Activated CD8-positive, alpha-beta memory T cell treated with anti-CD3 and anti-CD28 coated beads for 24 hours (primary cell): ENCODE measurements around the gene NGDN.
"Not testable (repeated sequence)": the region's sequence is repeated elsewhere in the genome, so short reads cannot be mapped to it uniquely, and the experiment has no call there.

Experiments
- DNase-seq: peaks from one replicate; pipeline ENCODE4 v3.0.0-alpha.2; 2020

Gene NGDN

DNA sequence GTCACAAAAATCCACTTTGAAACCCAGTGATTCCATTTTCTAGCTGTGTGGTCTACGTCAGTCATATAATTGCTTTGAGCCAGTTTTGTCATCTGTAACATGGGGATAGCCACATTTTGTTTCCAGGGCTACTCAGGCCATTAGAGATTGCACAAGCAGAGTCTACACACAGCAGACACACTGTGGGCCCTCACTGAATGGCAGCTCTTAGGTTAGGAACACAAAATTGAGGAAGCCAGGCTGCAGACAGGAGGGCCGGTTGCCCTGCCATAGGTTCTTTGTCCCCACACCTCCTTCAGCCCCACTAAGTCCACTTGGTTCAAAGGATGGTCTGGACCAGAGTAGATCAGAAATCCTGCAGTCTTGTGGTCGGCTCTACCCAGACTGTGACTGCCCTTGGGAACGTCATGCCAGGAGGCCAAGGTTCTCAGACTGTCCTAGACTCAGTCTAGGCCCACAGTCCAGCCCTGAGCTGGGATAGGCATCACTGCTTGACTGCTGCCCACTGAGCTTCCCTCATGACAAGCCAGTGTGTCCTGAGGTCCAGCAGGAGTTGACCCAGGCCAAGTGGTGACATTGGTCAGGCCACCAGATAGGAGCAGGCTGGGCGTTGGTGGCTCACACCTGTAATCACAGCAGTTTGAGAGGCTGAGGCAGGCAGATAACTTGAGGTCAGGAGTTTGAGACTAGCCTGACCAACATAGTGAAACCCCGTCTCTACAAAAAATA, 30.2 kb upstream of the NGDN start:
- DNase-seq: peak; percentile 30

DNA sequence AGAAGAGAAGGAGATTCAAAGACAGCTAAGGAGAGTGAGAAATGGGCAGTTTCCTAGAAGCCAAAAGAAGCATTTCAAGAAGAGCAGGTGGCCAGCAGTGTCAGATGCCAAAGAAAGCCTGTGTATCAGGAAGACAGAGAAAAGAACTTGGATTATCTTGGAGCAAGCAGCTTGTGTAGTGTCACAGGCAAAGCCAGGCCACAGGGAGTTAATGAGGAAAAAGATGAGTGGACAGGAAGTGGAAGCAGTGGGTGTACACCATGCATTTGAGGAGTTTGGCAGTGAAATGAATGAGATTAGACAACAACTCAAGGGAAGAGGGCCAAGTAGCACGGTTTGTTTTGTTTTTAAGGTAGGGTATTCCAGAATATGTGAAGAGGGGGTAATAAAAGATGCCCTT, 28.4 kb upstream of the NGDN start:
- DNase-seq: no peak

DNA sequence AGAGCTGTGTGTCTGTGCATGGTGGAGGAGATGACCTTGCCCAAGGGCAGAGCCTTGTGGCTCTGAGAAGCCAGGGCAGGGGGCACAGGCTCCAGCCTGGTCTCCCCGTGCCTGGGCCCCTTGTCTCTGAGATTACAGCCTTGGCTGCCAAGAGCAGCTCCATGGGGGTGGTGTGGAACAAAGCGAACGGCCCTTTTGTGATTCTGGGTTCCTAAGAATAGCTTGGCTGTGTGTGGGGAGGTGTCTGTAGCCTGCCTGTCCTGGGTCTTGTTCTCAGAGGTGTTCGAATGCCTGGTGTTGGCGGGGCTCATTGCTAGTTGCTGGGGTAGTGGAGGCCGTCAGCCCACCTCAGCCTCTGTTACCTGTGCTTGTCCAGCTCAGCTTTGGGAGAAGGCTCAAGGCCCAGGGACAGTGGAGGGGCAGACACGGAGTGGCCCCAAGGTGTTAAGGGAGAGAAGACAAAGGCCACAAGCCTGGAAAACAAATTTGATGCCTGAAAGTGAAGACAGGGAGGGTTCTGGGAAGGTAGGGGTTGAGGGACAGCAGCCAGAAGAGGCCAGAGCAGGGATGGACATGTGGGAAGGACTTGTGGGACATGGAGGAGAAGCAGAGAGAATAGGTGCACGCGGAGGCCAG, 26.7 kb upstream of the NGDN start:
- peak; percentile 30 for DNase-seq

DNA sequence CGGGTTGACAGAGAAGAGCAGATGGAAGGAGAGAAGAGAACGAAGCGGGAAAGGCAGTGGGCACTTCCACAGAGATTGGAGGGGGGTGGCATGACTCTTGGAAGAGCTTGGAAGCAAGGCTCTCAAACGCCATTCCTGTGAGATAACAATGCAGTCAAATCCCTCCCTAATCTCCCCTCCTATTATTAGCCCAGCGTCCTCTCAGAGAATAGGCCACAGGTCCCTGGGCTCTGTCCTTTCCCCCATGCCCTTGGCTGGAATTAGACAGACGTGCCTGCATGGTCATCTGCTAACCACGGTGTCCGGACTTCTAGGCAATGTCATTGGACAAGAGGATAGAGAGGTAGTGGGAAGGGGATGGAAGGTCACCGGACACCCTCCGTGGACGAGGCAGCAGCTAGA, 26.1 kb upstream of the NGDN start:
- DNase-seq: peak; percentile 28

DNA sequence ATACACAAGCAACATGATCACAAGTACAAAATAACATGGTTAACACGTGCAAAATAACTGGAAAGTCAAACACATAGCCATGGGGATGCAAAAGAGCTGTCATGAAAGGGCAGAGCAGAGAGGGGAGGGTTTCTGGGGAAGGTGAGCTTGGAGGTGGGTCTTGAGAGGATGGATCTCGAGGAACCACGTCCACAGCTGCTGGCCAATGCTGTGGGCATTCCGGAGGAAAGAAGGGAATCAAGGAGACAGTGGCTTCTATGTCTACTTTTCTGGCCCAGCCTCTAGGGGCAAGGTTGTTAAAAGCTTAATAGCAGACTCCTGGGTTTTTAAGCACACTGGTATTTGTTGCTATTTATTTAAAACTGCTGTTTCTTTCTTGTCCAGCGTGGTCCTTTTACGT, 25.6 kb upstream of the NGDN start:
- peak; percentile 13 for DNase-seq

DNA sequence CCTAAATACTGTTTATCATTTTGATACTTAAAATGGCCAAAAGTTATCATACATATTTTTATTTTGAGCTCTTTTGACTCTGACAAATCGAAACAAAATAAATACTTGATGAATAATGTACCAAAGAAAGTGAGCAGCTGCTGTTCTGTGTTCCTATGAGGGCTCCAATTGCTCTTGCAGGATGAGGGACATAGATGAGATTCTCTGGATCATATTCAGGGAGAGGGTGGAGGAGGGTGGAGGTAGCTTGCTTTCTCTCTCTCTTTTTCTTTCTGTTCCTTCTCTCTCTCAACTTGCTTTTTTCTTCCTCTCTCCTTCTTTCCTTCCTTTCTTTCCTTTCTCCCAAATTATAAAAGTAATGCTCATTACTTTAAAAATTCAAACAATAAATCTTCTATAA, 25.2 kb upstream of the NGDN start:
- DNase-seq: no peak

DNA sequence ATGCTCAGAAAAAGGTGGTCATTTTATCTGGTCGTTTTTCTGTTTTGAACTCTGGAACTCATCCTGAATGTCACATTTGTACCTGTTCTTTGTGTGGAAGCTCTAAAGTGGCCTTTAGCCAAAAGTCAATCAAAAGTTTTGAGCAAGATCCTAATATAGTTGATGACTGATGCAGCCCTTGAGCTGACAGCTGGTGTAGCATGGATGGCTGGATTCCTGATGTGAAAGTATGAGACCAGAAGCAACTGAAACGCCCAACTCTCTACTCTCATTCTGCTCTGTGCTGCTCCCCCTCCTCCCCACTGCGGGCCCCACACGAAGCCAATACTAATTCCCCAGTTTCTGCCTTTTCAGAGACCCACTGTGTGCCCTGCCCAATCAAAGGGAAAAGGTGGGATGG, 23.7 kb upstream of the NGDN start:
- peak; percentile 13 for DNase-seq

DNA sequence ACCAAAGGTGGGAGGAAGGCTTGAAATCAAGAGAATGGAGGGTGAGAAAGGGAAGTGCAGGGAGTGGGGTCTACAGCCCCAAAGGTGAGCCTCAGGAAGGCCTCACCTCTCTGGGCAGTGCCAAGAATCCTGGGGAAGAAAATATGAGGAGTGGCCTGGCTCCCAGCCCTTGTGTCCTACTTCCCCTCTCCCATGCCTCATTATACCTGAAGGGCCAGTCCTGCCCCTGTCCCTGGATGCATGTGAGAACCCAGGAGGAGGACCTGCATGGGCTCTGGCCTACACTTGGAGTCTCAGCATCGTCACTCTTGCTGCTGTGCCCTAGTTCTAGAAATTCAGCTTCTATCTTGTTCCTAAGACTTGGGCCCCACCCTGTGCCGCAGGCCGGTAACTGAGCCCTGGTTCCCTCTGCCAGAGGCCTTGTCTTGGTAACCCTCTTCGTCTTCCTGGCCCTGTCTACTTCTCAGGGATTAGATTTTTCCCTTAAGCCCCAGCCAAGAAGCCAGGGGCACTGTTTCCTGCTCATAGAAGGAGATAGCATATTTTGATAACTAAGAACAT, 23.1 kb upstream of the NGDN start:
- DNase-seq: peak; percentile 15

DNA sequence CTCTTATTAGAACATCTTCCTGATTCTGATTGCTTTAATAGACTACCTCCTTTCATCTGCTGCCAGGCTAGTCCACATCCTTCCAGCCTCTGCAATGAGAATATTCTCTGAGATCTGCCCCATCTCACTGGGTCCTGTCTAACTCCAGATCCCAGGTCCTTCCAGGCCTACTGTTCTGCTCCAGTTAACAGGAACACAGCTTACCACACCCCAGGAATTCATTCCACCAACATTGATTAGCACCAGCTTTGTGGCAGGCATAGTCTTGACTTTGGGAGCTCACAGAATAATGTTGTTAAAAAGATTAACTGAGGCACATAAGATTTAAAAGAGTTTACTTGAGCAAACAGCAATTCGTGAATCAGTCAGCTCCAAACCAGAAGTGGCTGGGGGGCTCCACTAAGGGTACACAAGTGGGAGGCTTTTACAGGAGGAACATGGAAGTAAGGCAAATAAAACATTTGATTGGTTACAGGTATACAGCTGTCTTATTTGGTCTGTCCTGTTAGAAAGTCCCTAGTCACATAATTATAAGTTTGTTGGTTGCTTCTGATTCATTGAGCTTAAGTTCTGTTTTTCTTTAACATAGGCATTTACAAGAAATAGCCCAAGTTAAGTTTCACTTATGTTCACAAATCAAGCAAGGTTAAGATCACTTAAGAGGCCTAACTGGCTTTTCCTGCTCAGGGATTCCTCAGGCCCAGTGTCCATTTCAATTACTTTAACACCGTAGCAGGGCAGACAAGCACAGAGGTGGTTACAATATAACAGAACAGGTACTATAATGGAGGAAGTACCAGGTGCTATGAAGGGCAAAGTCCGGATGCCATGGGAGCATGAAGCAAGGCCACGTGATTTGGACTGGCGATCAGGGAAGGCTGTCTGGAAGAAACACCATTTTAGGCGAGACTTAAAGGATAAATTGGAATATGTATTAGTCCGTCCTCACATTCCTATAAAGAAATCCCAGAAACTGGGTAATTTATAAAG, 21.8 kb upstream of the NGDN start:
- DNase-seq: peak; percentile 33

DNA sequence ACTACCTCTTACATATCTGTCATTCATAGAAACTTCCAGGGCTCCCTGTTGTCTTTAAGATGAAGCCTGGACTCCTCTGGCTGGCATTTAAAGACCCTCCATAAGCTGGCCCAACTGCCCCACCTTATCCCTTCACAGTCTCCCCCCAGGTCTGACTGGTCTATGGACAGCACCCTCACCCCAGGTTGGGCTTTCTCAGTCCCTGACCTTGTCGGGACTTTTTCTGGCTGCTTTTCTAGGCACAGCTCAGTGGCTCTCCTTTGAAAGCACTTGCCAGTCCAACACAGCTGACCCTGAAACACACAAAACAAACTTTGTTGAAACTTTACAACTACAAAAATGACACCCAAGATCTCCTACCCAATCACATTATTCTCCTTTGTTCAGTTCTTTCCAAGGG, 20.2 kb upstream of the NGDN start:
- peak; percentile 19 for DNase-seq

DNA sequence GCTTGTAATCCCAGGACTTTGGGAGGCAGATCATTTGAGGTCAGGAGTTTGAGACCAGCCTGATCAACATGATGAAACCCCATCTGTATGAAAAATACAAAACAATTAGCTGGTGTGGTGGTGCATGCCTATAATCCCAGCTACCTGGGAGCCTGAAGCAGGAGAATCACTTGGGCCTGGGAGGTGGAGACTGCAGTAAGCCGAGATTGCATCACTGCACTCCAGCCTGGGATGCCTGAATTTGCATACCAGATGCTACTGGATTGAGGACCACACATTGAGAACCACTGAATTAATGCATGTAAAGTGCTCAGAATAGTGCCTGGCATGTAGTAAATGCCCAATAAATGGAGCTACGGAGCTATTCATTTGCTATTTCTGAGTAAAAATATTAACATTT, 19.1 kb upstream of the NGDN start:
- no peak for DNase-seq

DNA sequence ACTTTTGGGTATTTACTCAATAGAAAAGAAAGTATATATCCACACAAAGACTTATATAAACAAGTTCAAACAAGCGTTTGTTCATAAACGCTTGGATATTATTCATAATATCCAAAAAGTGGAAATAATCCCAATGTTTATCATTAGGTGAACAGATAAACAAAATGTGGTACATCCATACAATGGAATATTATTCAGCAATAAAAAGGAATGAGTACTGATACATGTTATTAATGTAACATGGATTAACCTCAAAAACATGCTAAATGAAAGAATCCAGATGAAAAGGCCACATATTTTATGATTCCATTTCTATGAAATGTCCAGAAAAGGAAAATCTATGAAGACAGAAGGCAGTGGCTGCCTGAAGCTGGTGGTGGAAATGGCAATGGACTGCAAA, 17.3 kb upstream of the NGDN start:
- no peak for DNase-seq

DNA sequence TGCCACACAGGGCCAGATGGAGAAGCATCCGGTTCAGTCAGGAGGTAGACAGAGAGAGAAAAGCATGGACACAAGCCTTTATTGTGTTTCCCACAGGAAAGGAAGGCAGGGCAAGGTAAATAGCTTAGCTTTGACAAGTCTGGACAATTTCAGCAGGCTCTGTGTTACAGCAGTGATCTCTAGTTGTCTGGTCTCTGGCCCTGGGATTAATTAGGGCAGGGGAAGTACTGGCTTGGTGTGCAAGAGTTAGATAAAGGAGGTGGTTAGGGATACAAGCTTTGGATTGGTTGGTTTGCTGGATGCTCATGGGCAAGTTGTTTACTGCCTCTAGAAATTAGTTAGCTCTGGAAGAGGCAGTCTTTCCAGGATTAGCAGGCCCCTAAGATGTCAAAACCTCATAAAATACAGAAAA, 15.1 kb upstream of the NGDN start:
- DNase-seq: no peak

DNA sequence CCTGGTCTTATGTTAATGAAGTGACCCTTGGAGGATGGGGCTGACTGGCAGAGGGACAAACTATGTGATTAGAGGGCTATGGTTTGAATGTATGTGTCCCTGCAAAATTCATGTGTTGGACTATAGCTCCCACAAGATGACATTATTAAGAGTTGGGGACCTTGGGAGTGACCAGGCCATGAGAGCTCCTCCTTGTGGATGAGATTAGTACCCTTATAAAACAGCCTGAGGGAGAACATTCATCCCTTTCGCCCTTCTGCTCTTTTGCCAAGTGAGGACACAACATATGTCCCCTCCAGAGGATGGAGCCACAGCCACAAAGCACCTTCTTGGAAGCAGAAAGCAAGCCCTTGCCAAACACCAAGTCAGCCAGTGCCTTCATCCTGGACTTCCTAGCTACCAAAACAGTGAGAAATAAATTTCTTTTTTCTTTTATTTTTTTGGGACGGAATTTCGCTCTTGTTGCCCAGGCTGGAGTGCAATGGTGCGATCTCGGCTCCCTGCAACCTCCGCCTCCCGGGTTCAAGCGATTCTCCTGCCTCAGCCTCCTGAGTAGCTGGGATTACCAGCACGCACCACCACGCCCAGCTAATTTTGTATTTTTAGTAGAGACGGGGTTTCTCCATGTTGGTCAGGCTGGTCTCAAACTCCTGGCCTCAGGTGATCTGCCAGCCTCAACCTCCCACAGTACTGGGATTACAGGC, 12.5 kb upstream of the NGDN start:
- DNase-seq: not testable (repeated sequence)

DNA sequence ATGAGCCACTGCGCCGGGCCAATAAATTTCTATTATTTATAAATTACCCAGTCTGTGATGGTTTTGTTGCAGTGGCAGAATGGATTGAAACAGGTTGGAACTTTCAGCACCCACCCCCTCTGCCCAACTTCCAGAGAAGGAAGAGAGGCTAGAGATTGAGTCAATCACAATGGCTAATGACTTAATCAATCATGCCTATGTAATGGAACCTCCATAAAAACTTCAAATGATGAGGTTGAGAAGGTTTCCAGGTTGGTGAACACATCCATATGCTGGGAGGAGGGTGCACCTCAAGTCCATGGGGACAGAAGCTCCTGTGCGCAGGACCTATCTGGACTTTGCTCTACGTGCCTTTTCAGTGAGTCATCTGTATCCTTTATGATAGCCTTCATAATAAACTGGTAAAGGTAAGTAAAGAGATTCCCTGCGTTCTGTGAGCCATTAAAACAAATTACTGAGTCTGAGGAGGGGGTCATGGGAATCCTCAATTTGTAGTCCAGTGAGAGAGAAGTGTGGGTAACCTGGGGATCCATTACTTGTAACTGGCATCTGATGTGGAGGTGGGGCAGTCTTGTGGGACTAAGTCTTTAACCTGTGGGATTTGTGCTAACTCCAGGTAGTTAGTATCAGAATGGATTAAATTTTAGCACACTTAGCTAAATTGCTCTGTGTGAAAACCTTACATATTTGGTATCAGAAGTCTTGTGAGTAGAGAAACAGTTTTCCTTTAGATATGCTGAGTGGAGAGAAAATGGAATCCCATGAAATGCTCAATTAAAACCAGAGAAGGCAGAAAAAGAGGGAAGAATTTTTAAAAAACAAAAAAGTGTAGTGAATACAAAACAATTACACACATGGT, 11.7 kb upstream of the NGDN start:
- DNase-seq: no peak

DNA sequence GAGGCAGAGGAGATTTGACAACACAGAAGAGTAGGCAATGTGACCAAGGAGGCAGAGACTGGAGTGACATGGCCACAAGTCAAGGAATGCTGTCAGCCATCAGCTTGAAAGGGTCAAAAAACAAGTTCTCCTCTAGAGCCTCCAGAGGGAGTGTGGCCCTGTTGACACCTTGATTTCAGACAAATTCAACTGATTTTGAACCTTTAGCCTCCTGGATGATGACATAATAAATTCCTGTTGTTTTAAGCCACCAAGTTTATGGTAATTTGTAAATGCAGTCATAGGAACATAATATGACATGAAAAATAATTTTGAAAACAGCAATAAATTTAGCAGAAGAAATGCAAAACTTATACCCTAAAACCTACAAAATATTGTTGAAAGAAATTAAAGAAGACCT, 8.5 kb upstream of the NGDN start:
- no peak for DNase-seq

DNA sequence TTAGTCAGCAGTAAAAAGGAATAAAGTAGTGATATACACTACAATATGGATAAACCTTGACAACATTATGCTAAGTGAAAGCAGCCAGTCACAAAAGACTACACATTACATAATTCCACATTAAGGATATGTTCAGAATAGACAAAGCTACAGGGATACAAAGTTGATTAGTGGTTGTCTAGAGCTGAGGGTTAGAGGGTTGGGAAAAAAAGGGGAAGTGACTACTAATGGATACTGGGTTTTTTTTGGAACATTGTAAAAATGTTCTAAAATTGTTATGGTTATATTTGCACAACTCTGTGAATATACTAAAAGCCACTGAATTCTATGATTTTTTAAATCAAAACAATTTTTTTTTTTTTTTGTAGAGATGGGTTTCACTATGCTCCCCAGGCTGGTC, 4.8 kb upstream of the NGDN start:
- no peak for DNase-seq

DNA sequence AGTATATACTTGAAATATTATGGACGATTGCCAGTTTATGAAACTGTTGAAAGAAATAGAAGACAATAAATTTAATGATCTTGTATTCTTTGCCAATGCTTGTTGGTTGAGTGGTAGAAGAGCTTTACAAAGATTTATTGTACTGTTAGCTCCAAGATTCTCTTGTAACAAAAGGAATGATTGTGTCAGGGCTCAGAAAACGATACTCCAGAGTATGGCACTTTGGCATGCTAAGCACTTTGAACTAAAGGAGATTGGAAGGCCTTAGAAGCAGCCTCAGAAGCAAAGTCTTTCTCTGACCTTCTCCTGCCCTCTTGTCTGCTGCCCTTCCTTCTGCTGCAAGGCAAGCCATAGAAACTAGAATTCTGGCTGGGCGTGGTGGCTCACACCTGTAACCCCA, 4.2 kb upstream of the NGDN start:
- DNase-seq: no peak

DNA sequence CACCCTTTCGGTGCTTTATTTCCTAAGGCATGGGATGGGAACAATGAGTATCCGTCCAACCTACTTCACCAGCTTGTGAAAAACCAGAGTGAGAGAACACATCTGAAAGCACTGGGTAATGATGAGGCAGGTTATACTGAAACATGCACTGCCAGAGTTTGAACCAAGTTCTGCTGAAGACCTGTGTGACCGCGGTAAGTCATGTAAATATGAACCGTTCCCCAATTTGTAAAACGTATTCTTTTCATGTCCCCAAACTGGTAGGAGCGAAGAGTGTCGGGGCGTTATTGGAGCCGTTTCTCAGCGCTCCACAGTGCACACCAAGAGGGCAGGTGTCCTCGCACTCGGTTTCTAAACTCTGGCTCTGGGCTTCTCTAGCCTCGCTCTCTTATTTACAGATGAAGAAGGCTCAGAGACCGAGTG, 788 bp upstream of the NGDN start:
- no peak for DNase-seq

DNA sequence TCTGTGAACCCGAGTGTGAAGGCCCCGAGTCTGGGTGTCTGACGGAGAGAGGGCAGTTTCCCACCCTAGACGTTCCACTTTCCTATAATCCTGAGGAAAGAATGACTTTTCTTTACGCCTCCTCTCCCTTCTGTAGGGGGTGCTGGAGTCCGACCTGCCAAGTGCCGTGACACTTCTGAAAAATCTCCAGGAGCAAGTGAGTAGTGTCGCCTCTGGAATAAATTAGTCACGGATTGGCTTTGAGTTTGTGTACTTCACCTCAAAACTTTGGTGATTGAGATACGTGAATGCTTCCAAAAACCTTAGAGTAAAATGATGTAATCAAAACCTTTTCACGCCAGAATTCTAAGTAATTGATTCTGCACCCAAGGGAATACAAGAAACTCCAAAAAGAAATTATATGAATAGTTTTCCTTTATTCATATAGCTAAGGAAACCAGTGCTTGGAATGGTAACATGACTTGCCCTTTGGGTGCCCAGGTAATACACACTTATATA, 452 bp downstream of the NGDN start:
- no peak for DNase-seq

DNA sequence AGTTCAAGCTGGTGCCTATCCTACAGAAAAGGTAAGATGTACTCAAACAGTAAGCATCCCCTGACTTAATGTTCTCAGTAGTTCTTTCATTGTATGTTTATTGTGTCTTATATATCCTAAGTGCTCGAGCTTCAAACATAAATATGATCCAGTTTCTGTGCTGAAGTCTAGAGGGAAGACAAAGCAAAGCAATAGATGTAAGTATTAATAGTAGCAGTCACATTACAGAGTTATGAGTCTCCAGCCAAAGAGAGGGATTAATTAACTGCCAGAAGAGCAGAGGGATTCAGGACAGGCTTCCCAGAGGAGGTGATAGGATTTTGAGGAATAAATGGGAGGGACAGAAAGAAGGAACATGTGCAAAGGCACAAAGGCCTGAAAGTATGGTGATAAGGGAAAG, 1.4 kb downstream of the NGDN start:
- no peak for DNase-seq
